ENCODE measurements around the gene ATP7B.

Gene ATP7B

GRCh38 chr13:51978796-51979556, 32.3 kb downstream of the ATP7B start:
- no peak for DNase-seq (ENCODE audit: low read depth in 3 of 3, low spot score in 1 of 3)

- DNase-seq (ENCODE audit: low read depth in 3 of 3, low spot score in 1 of 3) = no peak
Measured at GRCh38 chr13:51977625-51978024, 33.6 kb downstream of the ATP7B start.

- DNase-seq (ENCODE audit: low read depth in 3 of 3, low spot score in 1 of 3) = no peak
Measured at GRCh38 chr13:51976890-51977289, 34.4 kb downstream of the ATP7B start.

GRCh38 chr13:51976423-51976822, 34.8 kb downstream of the ATP7B start:
- DNase-seq (ENCODE audit: low read depth in 3 of 3, low spot score in 1 of 3) = no peak

- no peak for DNase-seq (ENCODE audit: low read depth in 3 of 3, low spot score in 1 of 3)
Measured at GRCh38 chr13:51974482-51974881, 36.8 kb downstream of the ATP7B start.

GRCh38 chr13:51971520-51972426, 39.5 kb downstream of the ATP7B start:
- no peak for DNase-seq (ENCODE audit: low read depth in 3 of 3, low spot score in 1 of 3)

GRCh38 chr13:51970349-51970748, 40.9 kb downstream of the ATP7B start:
- no peak for DNase-seq (ENCODE audit: low read depth in 3 of 3, low spot score in 1 of 3)

- no peak for DNase-seq (ENCODE audit: low read depth in 3 of 3, low spot score in 1 of 3)
Measured at GRCh38 chr13:51967482-51968446, 43.5 kb downstream of the ATP7B start.

- no peak for DNase-seq (ENCODE audit: low read depth in 3 of 3, low spot score in 1 of 3)
Measured at GRCh38 chr13:51966186-51966585, 45.1 kb downstream of the ATP7B start.

- DNase-seq (ENCODE audit: low read depth in 3 of 3, low spot score in 1 of 3) = no peak
Measured at GRCh38 chr13:51961493-51962403, 49.5 kb downstream of the ATP7B start.

GRCh38 chr13:51960766-51961165, 50.5 kb downstream of the ATP7B start:
- DNase-seq (ENCODE audit: low read depth in 3 of 3, low spot score in 1 of 3) = no peak

GRCh38 chr13:51959773-51960172, 51.5 kb downstream of the ATP7B start:
- no peak for DNase-seq (ENCODE audit: low read depth in 3 of 3, low spot score in 1 of 3)

- no peak for DNase-seq (ENCODE audit: low read depth in 3 of 3, low spot score in 1 of 3)
Measured at GRCh38 chr13:51958217-51958547, 53.1 kb downstream of the ATP7B start.

GRCh38 chr13:51957377-51958216, 53.7 kb downstream of the ATP7B start:
- no peak for DNase-seq (ENCODE audit: low read depth in 3 of 3, low spot score in 1 of 3)

GRCh38 chr13:51956717-51957116, 54.5 kb downstream of the ATP7B start:
- DNase-seq (ENCODE audit: low read depth in 3 of 3, low spot score in 1 of 3) = no peak

- no peak for DNase-seq (ENCODE audit: low read depth in 3 of 3, low spot score in 1 of 3)
Measured at GRCh38 chr13:51955816-51956603, 55.2 kb downstream of the ATP7B start.

GRCh38 chr13:51955281-51955771, 55.9 kb downstream of the ATP7B start:
- DNase-seq (ENCODE audit: low read depth in 3 of 3, low spot score in 1 of 3) = no peak

Data from stimulated activated CD4-positive, alpha-beta T cell treated with anti-CD3 and anti-CD28 coated beads, TNF-alpha, amount 100 ng/mL, for 1 hour (primary cell).